GM18502 (cell line): ENCODE data around the gene DUOX2.
A peak's percentile ranks its signal among the peaks of the same experiment; 100 is the strongest.

Source experiments
- ATAC-seq: cut with Tn5 transposase; IDR thresholded peaks from one replicate; pipeline ENCODE4 v1.9.1; 2021; ENCODE audit warnings: mild to moderate bottlenecking; ENCODE audit not compliant: unreplicated experiment, poor library complexity

Gene DUOX2

GRCh38 chr15:45121020-45121419 lies 7.0 kb upstream of the DUOX2 start:
- no peak for ATAC-seq

GRCh38 chr15:45120081-45120972 lies 6.4 kb upstream of the DUOX2 start:
- no peak for ATAC-seq

GRCh38 chr15:45118996-45119395 lies 5.0 kb upstream of the DUOX2 start:
- no peak for ATAC-seq

GRCh38 chr15:45118131-45118588 lies 4.2 kb upstream of the DUOX2 start:
- peak; percentile 98 for ATAC-seq

- peak; percentile 25 for ATAC-seq
These were observed 3.5 kb upstream of the DUOX2 start for GRCh38 chr15:45117308-45118130.

GRCh38 chr15:45116482-45117307 lies 2.7 kb upstream of the DUOX2 start:
- no peak for ATAC-seq

- ATAC-seq, result no peak
These were observed 2.1 kb upstream of the DUOX2 start for GRCh38 chr15:45116006-45116481.

- ATAC-seq, result no peak
These were observed 1.4 kb upstream of the DUOX2 start for GRCh38 chr15:45115312-45115820.

GRCh38 chr15:45114751-45115085 lies 746 bp upstream of the DUOX2 start:
- ATAC-seq, result no peak

GRCh38 chr15:45113380-45113990 lies 487 bp downstream of the DUOX2 start:
- no peak for ATAC-seq

- ATAC-seq, result no peak
These were observed 1.2 kb downstream of the DUOX2 start for GRCh38 chr15:45112591-45113379.

- ATAC-seq, result no peak
These were observed 1.8 kb downstream of the DUOX2 start for GRCh38 chr15:45112143-45112590.

- ATAC-seq, result no peak
These were observed 2.4 kb downstream of the DUOX2 start for GRCh38 chr15:45111390-45112142.

- no peak for ATAC-seq
These were observed 3.6 kb downstream of the DUOX2 start for GRCh38 chr15:45110256-45110820.

GRCh38 chr15:45107941-45108630 lies 5.9 kb downstream of the DUOX2 start:
- no peak for ATAC-seq

GRCh38 chr15:45106002-45106790 lies 7.8 kb downstream of the DUOX2 start:
- no peak for ATAC-seq
